TTC549 (cell line): Measurements from ENCODE around the gene TAS2R40.
A peak's percentile ranks its signal among the peaks of the same experiment; 100 is the strongest.
"Not testable (repeated sequence)": the region's sequence is repeated elsewhere in the genome, so short reads cannot be mapped to it uniquely, and the experiment has no call there.

ENCODE experiments used
- FAIRE-seq: peaks from 2 replicates; lab custom pipeline; 2012; peaks lifted over from hg19 to GRCh38; lab: Jason Lieb, UNC

TAS2R40 gene

DNA sequence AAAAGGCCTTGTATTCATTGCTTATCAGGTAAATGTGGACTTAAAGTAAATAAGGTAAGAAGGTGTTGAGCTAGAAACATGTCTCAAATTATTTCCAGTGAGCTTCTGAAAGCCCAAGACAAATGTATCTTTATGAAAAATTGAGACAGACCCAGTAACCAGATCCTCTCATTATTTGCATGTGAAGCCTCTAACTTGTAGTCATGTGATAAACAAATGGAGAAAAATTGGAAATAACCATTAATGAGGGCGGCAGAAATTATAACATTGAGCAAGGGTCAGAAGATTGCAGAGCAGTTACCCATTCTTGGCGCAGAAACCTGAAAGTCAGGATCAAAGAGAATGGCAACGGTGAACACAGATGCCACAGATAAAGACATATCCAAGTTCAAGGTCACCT lies at the start of gene TAS2R40:
TSS of gene TAS2R40 (plus strand) at position 301 of the 400 bp plus-strand sequence. CDS start at position 343, 42 bp downstream.
- FAIRE-seq, result no peak

GRCh38 chr7:143172354-143172753 lies 49.5 kb upstream of the TAS2R40 start:
- FAIRE-seq, result no peak

DNA sequence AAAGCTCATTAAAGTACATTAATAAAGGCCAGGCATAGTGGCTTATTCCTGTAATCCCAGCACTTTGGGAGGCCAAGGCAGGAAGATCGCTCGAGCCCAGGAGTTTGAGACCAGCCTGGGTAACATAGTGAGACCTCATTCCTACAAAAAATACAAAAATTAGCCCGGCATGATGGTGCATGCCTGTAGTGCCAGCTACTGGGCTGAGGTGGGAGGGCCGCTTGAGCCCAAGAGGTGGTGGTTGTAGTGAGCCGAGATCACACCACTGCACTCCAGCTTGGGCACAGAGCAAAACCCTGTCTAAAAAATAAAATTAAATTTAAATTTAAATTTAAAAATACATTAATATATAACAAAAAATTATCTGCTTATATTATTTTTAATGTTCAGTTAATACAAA lies 45.7 kb upstream of the TAS2R40 start:
- FAIRE-seq, result no peak

GRCh38 chr7:143177374-143178119 lies 44.3 kb upstream of the TAS2R40 start:
- no peak for FAIRE-seq

- not testable (repeated sequence) for FAIRE-seq
These were observed 41.1 kb upstream of the TAS2R40 start for GRCh38 chr7:143180771-143181170.

DNA sequence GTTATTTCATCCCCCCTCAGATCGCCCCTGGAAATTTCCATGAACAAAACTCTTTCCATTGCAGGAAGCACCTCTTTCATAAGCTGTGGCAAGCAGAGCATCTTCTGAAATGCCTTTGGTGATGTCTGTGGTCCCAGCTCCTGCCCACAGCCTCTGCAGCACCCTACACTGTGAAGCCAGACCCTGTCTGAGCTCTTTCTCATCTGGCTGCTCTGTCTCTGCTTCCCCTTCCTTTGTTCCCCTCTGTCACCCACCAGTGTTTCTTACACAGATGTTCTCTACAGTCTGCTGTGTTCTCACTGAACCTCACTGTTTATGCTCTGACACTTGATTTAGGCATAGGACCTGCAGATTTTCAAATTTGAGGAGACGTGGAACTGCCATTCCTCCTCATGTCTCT lies 40.5 kb upstream of the TAS2R40 start:
- no peak for FAIRE-seq

GRCh38 chr7:143183024-143183423 lies 38.8 kb upstream of the TAS2R40 start, which contains the start of gene TAS2R39:
Gene TAS2R39 (plus strand): TSS chr7:143183419. CDS start chr7:143183419, 0 bp downstream.
- FAIRE-seq, result no peak

DNA sequence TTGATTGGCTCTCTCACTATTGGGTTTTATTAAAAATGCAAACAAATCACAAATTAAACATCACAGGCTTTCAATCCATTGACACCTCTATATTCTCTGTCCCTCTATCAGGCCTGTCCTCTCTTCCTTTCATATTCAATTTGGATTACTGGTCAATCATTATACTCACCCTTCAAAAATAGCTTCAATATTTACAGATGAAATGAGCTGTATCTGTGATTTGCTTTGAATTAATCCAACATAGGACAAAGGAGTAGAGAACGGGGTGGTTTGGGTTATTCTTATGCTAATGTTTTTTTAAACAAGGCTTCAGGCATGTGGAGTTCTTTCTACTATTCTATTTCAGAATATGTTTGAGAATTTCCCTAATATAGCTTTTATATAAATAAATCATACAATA lies 36.3 kb upstream of the TAS2R40 start:
- FAIRE-seq, result no peak

GRCh38 chr7:143188994-143189393 lies 32.8 kb upstream of the TAS2R40 start:
- FAIRE-seq, result no peak

DNA sequence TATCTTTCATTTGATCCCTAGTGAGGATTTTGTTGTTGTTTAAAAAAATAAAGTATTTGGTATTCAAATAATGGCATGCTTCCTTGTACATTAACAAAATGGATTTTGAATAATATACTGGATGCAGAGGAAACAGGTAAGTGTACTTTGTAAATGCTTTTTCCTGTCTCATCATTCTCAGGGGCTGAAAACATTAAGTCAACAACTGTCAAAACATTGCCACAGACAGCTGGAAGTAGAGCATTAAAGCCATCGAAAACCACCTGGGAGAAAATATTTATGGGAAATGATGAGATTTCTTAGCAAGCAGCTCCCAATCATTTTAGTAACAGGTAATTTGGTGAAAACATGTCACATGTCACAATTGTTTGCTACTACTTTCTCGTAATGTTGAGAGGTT lies 28.0 kb upstream of the TAS2R40 start:
- no peak for FAIRE-seq

DNA sequence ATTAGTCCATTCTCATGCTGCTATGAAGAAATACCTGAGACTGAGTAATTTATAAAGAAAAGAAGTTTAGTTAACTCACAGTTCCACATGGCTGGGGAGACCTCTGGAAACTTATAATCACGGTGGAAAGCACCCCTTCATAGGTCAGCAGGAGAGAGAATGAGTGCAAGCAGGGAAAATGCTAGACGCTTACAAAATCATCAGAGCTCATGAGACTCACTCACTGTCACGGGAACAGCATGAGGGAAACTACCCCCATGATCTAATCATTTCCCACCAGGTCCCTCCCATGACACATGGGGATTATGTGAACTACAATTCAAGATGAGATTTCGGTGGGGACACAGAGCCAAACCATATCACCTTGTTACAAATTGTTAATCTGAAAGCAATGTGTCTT lies 22.8 kb upstream of the TAS2R40 start:
- no peak for FAIRE-seq

DNA sequence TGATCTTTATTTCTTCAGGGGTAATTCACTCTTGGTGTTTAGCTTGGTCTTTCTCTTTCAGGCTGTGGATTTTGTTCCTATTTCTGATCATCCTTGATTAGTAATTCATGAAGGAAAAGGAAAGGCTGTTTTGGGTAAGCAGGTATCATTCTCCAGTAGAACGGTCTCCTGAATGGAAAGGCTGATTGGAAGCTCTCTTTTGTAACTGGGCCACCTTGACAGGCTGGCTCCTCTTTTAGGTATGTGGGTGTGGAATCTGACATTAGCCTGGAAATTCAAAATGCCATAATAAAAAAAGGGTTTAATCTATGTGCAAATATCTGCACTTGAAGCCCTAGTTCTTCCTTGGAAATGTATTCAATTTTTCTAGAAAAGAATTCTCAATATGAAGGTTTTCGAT lies 19.7 kb upstream of the TAS2R40 start:
- no peak for FAIRE-seq

DNA sequence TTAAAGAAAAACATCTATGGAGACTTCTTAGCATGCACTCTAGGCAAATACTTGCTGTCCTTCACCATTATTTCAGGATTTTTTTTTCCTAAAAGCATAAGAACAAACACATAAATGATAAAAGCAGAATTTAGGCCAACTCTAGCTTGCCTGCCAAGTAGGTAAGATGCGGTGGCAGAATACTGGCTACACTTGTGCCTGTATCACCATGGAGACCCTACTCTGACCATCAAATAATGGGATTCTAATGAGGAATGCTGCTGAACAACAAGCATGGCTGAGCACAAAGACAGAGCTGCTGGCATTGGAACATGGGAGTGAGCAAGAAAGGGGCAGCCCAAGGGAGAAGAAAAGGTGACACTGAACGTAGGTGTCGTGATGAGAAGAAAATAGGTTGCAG lies 18.5 kb upstream of the TAS2R40 start:
- no peak for FAIRE-seq

- no peak for FAIRE-seq
These were observed 16.1 kb upstream of the TAS2R40 start for GRCh38 chr7:143205560-143206293.

- FAIRE-seq, result no peak
These were observed 11.3 kb upstream of the TAS2R40 start for GRCh38 chr7:143210541-143210940.

- FAIRE-seq, result not testable (repeated sequence)
These were observed 8.4 kb upstream of the TAS2R40 start for GRCh38 chr7:143213478-143213877.

GRCh38 chr7:143214789-143215679 lies 6.8 kb upstream of the TAS2R40 start:
- FAIRE-seq, result peak; percentile 91

DNA sequence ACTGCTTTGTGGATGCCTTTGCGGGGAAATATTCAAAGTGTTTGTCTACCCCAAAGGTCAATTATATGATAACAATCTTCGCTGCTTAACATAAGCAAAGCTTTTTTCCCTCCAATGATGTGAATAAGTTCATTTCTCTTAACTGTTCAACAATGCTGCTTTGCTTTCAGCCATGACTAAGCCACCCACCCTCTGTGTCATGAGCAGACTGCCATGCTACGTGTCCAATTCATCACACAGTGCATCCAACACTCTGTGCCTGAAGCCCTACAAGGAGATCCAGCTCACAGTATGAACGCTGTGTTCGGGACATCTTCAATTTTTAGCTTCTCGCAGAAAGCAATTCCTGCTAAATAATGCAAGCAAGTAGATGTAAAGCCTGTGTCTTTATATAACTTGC lies 5.7 kb upstream of the TAS2R40 start:
- no peak for FAIRE-seq

DNA sequence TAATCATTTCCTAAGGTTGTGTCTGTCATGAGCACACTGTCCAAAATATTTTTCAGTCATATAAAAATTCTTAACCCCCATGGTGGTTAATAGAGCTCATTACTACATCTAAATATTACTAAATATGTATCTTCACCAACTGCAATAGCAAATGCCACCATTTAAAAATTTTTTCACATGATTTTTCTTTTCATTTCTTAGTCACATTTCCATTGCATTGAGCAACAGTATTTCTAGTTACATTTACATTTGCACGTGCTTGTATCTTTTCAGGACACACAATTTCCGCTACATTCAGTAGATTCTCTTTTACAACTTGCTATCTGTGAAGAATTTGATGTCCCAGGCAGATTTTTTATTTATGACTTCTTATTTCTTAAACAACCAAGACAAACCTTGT lies 5.2 kb upstream of the TAS2R40 start:
- no peak for FAIRE-seq

- FAIRE-seq, result no peak
These were observed 4.0 kb upstream of the TAS2R40 start for GRCh38 chr7:143217806-143218205.

DNA sequence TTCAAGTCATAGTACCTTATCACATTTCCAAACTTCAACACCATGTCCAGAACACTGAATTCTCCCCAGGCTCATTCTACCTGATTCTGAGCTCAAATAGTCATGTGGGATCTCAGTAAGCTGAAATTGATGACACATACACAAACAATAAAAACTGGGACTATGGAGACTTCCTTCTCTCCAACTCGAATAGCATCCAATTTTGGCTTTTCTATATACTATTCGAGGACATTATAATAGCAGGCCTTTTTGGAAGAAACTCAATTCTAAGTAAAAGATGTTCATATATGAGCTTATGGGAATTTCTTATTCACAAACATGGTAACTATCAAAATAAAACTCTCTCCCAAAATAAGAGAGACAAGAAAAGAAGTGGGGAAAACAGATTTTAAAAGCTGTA lies 551 bp upstream of the TAS2R40 start:
- no peak for FAIRE-seq

- FAIRE-seq, result no peak
These were observed 945 bp downstream of the TAS2R40 start for GRCh38 chr7:143222782-143223181.

DNA sequence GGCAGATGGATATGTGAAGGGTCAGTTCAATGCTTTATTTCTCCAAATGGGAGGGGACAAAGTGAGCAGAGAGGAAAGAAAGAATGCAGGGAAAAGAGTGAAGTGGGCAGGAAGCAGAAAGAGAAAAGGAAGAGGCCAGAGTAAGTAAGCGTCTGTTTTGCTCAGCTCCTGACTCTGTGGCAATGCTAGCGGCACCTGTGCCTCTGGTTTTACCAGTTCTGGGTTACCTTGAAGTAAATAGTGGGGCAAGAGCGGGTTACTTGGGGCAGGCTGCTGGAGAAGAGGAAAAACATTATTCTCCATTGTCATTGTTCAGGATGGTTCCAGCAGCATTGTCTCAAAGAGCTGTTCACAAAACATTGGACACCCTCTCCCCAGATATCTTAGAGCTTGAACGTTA lies 1.9 kb downstream of the TAS2R40 start:
- FAIRE-seq, result no peak
